Fibroblast of lung (primary cell): ENCODE results near the gene ICOSLG. TPM values are rescaled to one million over a fixed set of nuclear protein-coding genes. Genes with fewer than 3 reads are reported as not detected.
"Not testable (repeated sequence)": the region's sequence is repeated elsewhere in the genome, so short reads cannot be mapped to it uniquely, and the experiment has no call there.

Experiments used
- DNase-seq, 2 donors: peaks; one replicate each; pipeline versions ENCODE4 v3.0.0 to v3.0.0-alpha.2; 2010; ENCODE audit warnings: low read depth in 2 of 2
- H2AFZ ChIP-seq: 2 replicates; pipeline ENCODE4 v1.5.1; 2012; ENCODE audit warnings: low read length, control low read depth, inconsistent platforms
- H3K27ac ChIP-seq: 2 replicates; pipeline ENCODE4 v1.5.1; 2011; ENCODE audit warnings: low read length, control low read depth; ENCODE audit not compliant: insufficient read depth
- H3K27me3 ChIP-seq: 2 replicates; pipeline ENCODE4 v1.5.1; 2011; ENCODE audit warnings: mild to moderate bottlenecking, low read length; ENCODE audit not compliant: control insufficient read depth, insufficient read depth
- H3K36me3 ChIP-seq: 2 replicates; pipeline ENCODE4 v1.5.1; 2011; ENCODE audit warnings: low read length; ENCODE audit not compliant: control insufficient read depth, insufficient read depth
- H3K4me1 ChIP-seq: 2 replicates; pipeline ENCODE4 v1.5.1; 2011; ENCODE audit warnings: low read length; ENCODE audit not compliant: control insufficient read depth, insufficient read depth; ENCODE audit errors: extremely low read depth
- H3K4me2 ChIP-seq: 2 replicates; pipeline ENCODE4 v1.5.1; 2011; ENCODE audit warnings: low read length, control low read depth; ENCODE audit not compliant: insufficient read depth; ENCODE audit errors: extremely low read depth
- H3K4me3 ChIP-seq, 4 experiments: fragments of 200-600 bp in 1 of 4; sonication (generic) in 1 of 4; replicated peaks in 1 of 4; 2 replicates each; pipeline ENCODE4 v1.5.1; 2011 to 2016; ENCODE audit warnings: low read length in 4 of 4, low read depth in 3 of 4, mild to moderate bottlenecking in 3 of 4, control low read depth in 2 of 4, inconsistent platforms in 1 of 4, mixed read lengths in 1 of 4; ENCODE audit not compliant: insufficient read depth in 1 of 4; ENCODE audit errors: control extremely low read depth in 1 of 4
- H3K79me2 ChIP-seq: 2 replicates; pipeline ENCODE4 v1.5.1; 2012; ENCODE audit warnings: mild to moderate bottlenecking, low read length, inconsistent platforms; ENCODE audit not compliant: control insufficient read depth, insufficient read depth
- H3K9ac ChIP-seq: 2 replicates; pipeline ENCODE4 v1.5.1; 2011; ENCODE audit warnings: mild to moderate bottlenecking, low read length, control low read depth; ENCODE audit not compliant: insufficient read depth
- H3K9me3 ChIP-seq: 2 replicates; pipeline ENCODE4 v1.5.1; 2012; ENCODE audit warnings: low read depth, low read length; ENCODE audit not compliant: control insufficient read depth, insufficient read depth
- H4K20me1 ChIP-seq: 2 replicates; pipeline ENCODE4 v1.5.1; 2011; ENCODE audit warnings: low read length; ENCODE audit not compliant: control insufficient read depth, insufficient read depth; ENCODE audit errors: extremely low read depth
- polyA plus RNA-seq, 2 donors: library from polyadenylated mRNA; depleted of rRNA in 1 of 2; stranded (reverse) in 1 of 2; unstranded in 1 of 2; fragments of >200 nt; gene quantifications; 2 replicates each; pipeline ENCODE4 v1.2.1, GENCODE V29; 2011 to 2012; ENCODE audit warnings: missing spikeins in 1 of 2
- total RNA-seq: library from RNA; depleted of rRNA; stranded (reverse); fragments of >200 nt; gene quantifications from 2 replicates; pipeline ENCODE4 v1.2.1, GENCODE V29; 2014

ICOSLG gene
- total and polyA plus RNA-seq, 2 donors (not counting 1 experiment from before 2014, with no cell fraction given), result under 0.01 TPM; not detected in 1

DNA sequence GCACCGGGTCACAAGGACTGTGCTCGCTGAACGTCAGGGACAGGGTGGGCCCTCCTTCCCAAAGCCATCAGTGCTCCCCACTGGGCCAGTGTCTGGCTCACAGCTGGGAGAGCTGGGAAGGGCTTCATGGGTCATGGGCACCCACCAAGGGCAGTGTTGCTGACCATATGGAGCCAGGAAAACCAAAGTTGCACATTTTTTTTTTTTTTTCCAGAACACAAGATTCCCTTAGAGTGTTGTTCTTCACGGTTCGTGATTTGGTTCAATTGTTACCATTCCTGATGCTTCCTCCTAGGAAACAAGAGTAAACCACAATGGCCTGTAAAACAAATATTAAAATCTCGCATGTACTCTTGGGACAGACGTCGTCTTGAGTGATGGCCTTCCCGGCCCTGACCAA, 45.9 kb downstream of the ICOSLG start:
- H3K36me3 ChIP-seq, H3K4me2 ChIP-seq, H3K4me3 ChIP-seq, H2AFZ ChIP-seq, H3K9ac ChIP-seq, H3K4me1 ChIP-seq, H4K20me1 ChIP-seq, H3K27ac ChIP-seq, H3K27me3 ChIP-seq, H3K9me3 ChIP-seq, DNase-seq, H3K79me2 ChIP-seq: not testable (repeated sequence)

GRCh38 chr21:44194451-44194850, 46.3 kb downstream of the ICOSLG start:
- H3K27me3 ChIP-seq, H3K27ac ChIP-seq, H3K9ac ChIP-seq, H3K79me2 ChIP-seq, DNase-seq, H3K36me3 ChIP-seq, H3K9me3 ChIP-seq, H3K4me1 ChIP-seq, H4K20me1 ChIP-seq, H3K4me2 ChIP-seq, H3K4me3 ChIP-seq, H2AFZ ChIP-seq: not testable (repeated sequence)

DNA sequence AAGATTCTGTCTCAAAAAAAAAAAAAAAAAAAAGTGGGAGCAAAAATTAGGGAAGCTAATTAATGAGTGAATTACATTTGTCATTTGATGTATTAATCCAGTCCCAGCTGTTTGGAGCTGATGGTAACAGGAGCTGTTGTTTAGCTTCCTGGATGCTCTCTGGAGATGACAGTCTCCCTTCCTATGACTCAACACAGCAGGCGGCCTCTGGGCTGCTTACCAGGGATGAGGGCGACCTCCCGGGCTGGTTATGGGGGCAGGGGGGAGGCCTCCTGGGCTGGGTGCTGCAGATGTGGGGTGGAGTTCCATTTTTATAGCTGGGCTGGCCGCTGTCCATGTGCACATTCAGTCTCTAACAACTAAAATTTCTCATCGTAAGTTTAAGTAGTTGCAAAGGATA, 47.6 kb downstream of the ICOSLG start:
- not testable (repeated sequence) for H3K4me3 ChIP-seq, H4K20me1 ChIP-seq, H3K79me2 ChIP-seq, H3K9ac ChIP-seq, H3K9me3 ChIP-seq, H3K36me3 ChIP-seq, H3K27ac ChIP-seq, H2AFZ ChIP-seq, DNase-seq, H3K27me3 ChIP-seq, H3K4me1 ChIP-seq, H3K4me2 ChIP-seq

DNA sequence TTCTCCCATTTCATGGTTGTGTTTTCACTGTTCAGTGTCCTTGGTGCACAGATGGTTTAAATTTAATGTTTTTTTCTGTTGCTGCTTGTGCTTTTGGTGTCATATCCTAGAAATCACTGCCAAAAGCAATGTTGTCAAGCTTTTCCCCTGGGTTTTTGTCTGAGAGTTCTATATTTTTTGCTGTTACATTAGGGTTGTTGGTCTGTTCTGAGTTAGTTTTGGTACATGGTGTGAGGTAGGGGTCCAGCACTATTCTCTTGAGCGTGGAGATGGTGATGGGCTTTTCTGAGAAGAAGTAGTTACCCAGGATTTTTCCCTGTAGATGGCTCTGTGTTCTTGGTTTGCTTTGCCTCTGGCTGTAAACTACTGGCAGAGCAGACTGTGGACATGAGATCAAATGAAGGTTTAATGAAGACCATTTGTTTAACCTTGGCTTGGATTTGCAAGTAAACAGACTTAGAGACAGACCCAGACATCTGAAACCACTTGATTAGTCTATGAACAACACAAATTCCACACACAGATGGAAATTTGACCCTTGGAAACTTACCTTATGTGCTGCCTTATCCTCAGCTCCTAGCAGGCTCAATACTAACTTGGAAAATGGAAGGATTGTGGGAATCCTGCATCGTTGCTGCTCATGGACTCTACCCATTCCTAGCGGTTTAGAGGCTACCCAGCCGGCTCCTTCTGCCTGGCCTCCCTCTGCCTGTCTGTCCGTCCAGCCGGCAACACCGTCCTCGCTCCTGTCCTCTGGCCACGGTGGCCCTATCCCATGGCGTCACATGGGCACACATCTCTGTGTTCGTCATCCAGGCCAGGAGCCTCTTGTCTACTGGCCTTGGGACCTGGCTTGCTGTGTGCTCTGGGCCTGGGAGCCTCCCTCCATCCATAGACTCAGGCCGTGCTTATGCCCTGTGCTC, 50.1 kb downstream of the ICOSLG start:
- H3K27me3 ChIP-seq, H4K20me1 ChIP-seq, H3K79me2 ChIP-seq, H3K9me3 ChIP-seq, H3K27ac ChIP-seq, H2AFZ ChIP-seq, H3K9ac ChIP-seq, DNase-seq, H3K4me3 ChIP-seq, H3K4me1 ChIP-seq, H3K4me2 ChIP-seq, H3K36me3 ChIP-seq: not testable (repeated sequence)

GRCh38 chr21:44184862-44185261, 55.9 kb downstream of the ICOSLG start:
- not testable (repeated sequence) for DNase-seq, H3K9me3 ChIP-seq, H3K27ac ChIP-seq, H4K20me1 ChIP-seq, H3K36me3 ChIP-seq, H3K27me3 ChIP-seq, H3K4me2 ChIP-seq, H3K79me2 ChIP-seq, H3K4me1 ChIP-seq, H3K4me3 ChIP-seq, H2AFZ ChIP-seq, H3K9ac ChIP-seq

GRCh38 chr21:44182202-44182601, 58.5 kb downstream of the ICOSLG start:
- DNase-seq, H3K79me2 ChIP-seq, H3K27me3 ChIP-seq, H3K9ac ChIP-seq, H3K4me2 ChIP-seq, H3K4me1 ChIP-seq, H2AFZ ChIP-seq, H3K27ac ChIP-seq, H3K4me3 ChIP-seq, H3K36me3 ChIP-seq, H4K20me1 ChIP-seq, H3K9me3 ChIP-seq: not testable (repeated sequence)

- not testable (repeated sequence) for H3K27me3 ChIP-seq, H3K79me2 ChIP-seq, H3K9ac ChIP-seq, H3K27ac ChIP-seq, H2AFZ ChIP-seq, H3K4me1 ChIP-seq, DNase-seq, H4K20me1 ChIP-seq, H3K9me3 ChIP-seq, H3K36me3 ChIP-seq, H3K4me3 ChIP-seq, H3K4me2 ChIP-seq
Measured at GRCh38 chr21:44181506-44181905, 59.2 kb downstream of the ICOSLG start.
